Measurements from ENCODE around the gene IL31. TPM values are rescaled to one million over a fixed set of nuclear protein-coding genes. Genes with fewer than 3 reads are reported as not detected.
A peak's percentile ranks its signal among the peaks of the same experiment; 100 is the strongest.
"Not testable (repeated sequence)": the region's sequence is repeated elsewhere in the genome, so short reads cannot be mapped to it uniquely, and the experiment has no call there.

The IL31 gene
- total RNA-seq, 3 donors from 2014 or later = not detected

GRCh38 chr12:122203301-122204166 lies 29.5 kb upstream of the IL31 start, which contains the start of gene B3GNT4:
Gene B3GNT4 (plus strand): TSS chr12:122203709. CDS start chr12:122204619, 910 bp downstream.
- intact Hi-C loops (cut with DNase I, micrococcal nuclease) = no loop called here
- peaks cover 8% of the 10 kb centered on the region for H3K4me1 ChIP-seq (ENCODE audit: low read depth)
- TF ChIP-seq, protein P1, sequence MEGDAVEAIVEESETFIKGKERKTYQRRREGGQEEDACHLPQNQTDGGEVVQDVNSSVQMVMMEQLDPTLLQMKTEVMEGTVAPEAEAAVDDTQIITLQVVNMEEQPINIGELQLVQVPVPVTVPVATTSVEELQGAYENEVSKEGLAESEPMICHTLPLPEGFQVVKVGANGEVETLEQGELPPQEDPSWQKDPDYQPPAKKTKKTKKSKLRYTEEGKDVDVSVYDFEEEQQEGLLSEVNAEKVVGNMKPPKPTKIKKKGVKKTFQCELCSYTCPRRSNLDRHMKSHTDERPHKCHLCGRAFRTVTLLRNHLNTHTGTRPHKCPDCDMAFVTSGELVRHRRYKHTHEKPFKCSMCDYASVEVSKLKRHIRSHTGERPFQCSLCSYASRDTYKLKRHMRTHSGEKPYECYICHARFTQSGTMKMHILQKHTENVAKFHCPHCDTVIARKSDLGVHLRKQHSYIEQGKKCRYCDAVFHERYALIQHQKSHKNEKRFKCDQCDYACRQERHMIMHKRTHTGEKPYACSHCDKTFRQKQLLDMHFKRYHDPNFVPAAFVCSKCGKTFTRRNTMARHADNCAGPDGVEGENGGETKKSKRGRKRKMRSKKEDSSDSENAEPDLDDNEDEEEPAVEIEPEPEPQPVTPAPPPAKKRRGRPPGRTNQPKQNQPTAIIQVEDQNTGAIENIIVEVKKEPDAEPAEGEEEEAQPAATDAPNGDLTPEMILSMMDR (IDR thresholded peaks at IDR 0.05) = no peak
- H3K36me3 ChIP-seq (ENCODE audit: low read depth) = no peaks in the 10 kb centered on the region
- ATAC-seq = peak; percentile 88
- peak; percentile 76 to 86 (median 83) for DNase-seq
- peak within 1 kb of the TSS; percentile 9 for H3K4me3 ChIP-seq
- no peaks in the 10 kb centered on the region for H3K9me3 ChIP-seq

- intact Hi-C loops (cut with DNase I, micrococcal nuclease); H3K36me3 ChIP-seq (ENCODE audit: low read depth); H3K4me1 ChIP-seq (ENCODE audit: low read depth); DNase-seq; H3K4me3 ChIP-seq; H3K9me3 ChIP-seq; ATAC-seq: not testable (repeated sequence)
Measured at GRCh38 chr12:122202811-122203210, 28.8 kb upstream of the IL31 start.

DNA sequence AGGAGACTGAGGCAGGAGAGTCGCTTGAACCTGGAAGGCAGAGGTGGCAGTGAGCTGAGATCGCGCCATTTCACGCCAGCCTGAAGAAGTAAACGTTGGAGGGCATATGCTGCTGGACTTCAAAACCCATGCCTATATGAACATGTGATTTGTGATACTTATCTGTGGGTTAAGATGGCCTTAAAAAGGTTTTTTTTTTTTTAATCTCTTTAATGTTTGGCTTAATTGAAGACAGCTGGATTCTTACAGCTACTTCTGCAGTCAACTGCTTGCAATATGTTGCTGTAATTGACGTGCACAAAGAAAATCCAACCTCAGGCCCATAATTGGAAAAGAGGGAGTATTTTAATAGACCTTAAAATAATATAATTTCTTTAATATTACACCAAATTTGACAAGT lies 28.0 kb upstream of the IL31 start:
- TF ChIP-seq, protein P1 (IDR thresholded peaks at IDR 0.05) = no peak
- intact Hi-C loops (cut with DNase I, micrococcal nuclease) = no loop called here
- peaks cover 8% of the 10 kb centered on the region for H3K4me1 ChIP-seq (ENCODE audit: low read depth)

DNA sequence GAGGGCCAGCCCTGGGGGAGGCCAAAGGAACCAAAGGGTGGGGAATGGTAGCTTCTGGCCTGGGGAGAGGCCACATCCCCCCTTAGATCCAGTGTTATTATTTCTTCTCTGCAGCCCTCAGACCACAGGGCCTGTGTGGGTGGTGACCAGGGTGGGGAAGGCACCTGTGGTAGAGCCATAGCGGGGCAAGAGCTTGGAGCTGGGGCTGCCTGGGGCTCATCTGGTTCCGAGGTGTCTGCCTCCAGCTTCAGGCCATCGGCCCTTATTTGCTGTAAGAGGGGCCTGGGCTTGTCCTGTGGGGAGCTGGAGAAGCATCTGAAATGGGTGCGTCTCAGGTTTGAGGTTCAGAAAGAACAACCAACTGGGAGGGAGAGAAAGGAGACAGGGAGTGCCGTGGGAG lies 27.4 kb upstream of the IL31 start:
- ATAC-seq = no peak

More for the DNA sequence above, 28.0 kb upstream of the IL31 start:
- Histone ChIP-seq H3K36me3 (ENCODE audit: low read depth) (no peaks in the 10 kb centered on the region), H3K4me3 (no peak overlapping the region), H3K9me3 (no peaks in the 10 kb centered on the region)
- no peak for DNase-seq
- no peak for ATAC-seq

GRCh38 chr12:122200541-122201175 lies 26.6 kb upstream of the IL31 start:
- TF ChIP-seq, protein P1 (IDR thresholded peaks at IDR 0.05) = no peak
- DNase-seq (no peak), ATAC-seq (peak; percentile 7)
- Histone ChIP-seq H3K36me3 (ENCODE audit: low read depth) (no peaks in the 10 kb centered on the region), H3K4me3 (no peak overlapping the region), H3K9me3 (no peaks in the 10 kb centered on the region), H3K4me1 (ENCODE audit: low read depth) (peaks cover 8% of the 10 kb centered on the region)
- intact Hi-C loops (cut with DNase I, micrococcal nuclease) = no loop called here

More for the DNA sequence above, 27.4 kb upstream of the IL31 start:
- DNase-seq = no peak
- no peak overlapping the region for H3K4me3 ChIP-seq
- no peaks in the 10 kb centered on the region for H3K9me3 ChIP-seq
- TF ChIP-seq, protein P1 (IDR thresholded peaks at IDR 0.05) = no peak
- intact Hi-C loops (cut with DNase I, micrococcal nuclease) = no loop called here
- H3K4me1 ChIP-seq (ENCODE audit: low read depth) = peaks cover 8% of the 10 kb centered on the region
- no peaks in the 10 kb centered on the region for H3K36me3 ChIP-seq (ENCODE audit: low read depth)
